GM12878 (cell line): ENCODE results near the gene TMCO6. TPM values are rescaled to one million over a fixed set of nuclear protein-coding genes. Genes with fewer than 3 reads are reported as not detected.

Source experiments
- CREB1 ChIP-seq: IDR thresholded peaks from 2 replicates; pipeline ENCODE4 v1.6.1; 2012; ENCODE audit warnings: low read depth, mild to moderate bottlenecking, inconsistent platforms
- GABPA ChIP-seq: IDR thresholded peaks from 2 replicates; pipeline ENCODE4 v1.6.1; 2014; ENCODE audit warnings: antibody characterized with exemption, low read depth, mild to moderate bottlenecking, inconsistent platforms
- HDAC6 ChIP-seq: fragments of 200-600 bp; sonication (generic); IDR thresholded peaks from one replicate; pipeline ENCODE4 v1.8.0; 2017; ENCODE audit warnings: antibody characterized with exemption; ENCODE audit not compliant: unreplicated experiment
- HDGF ChIP-seq: fragments of 450-650 bp; IDR thresholded peaks from 2 replicates; pipeline ENCODE4 v1.6.1; 2016; ENCODE audit warnings: antibody characterized with exemption
- IKZF1 ChIP-seq: fragments of 450-650 bp; conservative IDR thresholded peaks from 2 replicates; pipeline ENCODE4 v1.6.1; 2017; ENCODE audit warnings: antibody characterized with exemption, mild to moderate bottlenecking
- IRF4 ChIP-seq: IDR thresholded peaks from 2 replicates; pipeline ENCODE4 v1.6.1; 2011; ENCODE audit warnings: low read depth, low read length
- MEF2B ChIP-seq: fragments of 450-650 bp; IDR thresholded peaks from 2 replicates; pipeline ENCODE4 v1.6.1; 2018; ENCODE audit warnings: mild to moderate bottlenecking, moderate library complexity; ENCODE audit not compliant: partially characterized antibody, poor library complexity, severe bottlenecking
- MTA2 ChIP-seq: fragments of 450-650 bp; IDR thresholded peaks from 2 replicates; pipeline ENCODE4 v1.6.1; 2016; ENCODE audit warnings: low read depth, mild to moderate bottlenecking, moderate library complexity
- MTA3 ChIP-seq: IDR thresholded peaks from 2 replicates; pipeline ENCODE4 v1.6.1; 2012; ENCODE audit warnings: low read length, inconsistent platforms, borderline replicate concordance
- NFYB ChIP-seq: IDR thresholded peaks from 2 replicates; pipeline ENCODE4 v1.6.1; 2011; ENCODE audit warnings: low read depth, mild to moderate bottlenecking, low read length, improper control_type of control experiment, moderate library complexity; ENCODE audit not compliant: insufficient read depth
- NRF1 ChIP-seq: conservative IDR thresholded peaks from 2 replicates; pipeline ENCODE4 v1.6.1; 2011; ENCODE audit warnings: mild to moderate bottlenecking, low read depth, low read length, improper control_type of control experiment
- POU2F2 ChIP-seq: IDR thresholded peaks from 3 replicates; pipeline ENCODE4 v1.6.1; 2011; ENCODE audit warnings: low read depth, mild to moderate bottlenecking, low read length, borderline replicate concordance
- RAD51 ChIP-seq: fragments of 450-650 bp; IDR thresholded peaks from 2 replicates; pipeline ENCODE4 v1.6.1; 2016; ENCODE audit warnings: moderate library complexity, mild to moderate bottlenecking, inconsistent platforms
- RCOR1 ChIP-seq: conservative IDR thresholded peaks from 2 replicates; pipeline ENCODE4 v1.6.1; 2012; ENCODE audit warnings: low read depth, low read length, improper control_type of control experiment
- SMAD5 ChIP-seq: IDR thresholded peaks from 2 replicates; pipeline ENCODE4 v1.6.1; 2016; ENCODE audit warnings: antibody characterized with exemption, low read depth
- SP1 ChIP-seq: IDR thresholded peaks from one replicate; pipeline ENCODE4 v1.6.1; 2011; ENCODE audit warnings: low read depth, low read length
- STAT1 ChIP-seq: fragments of 450-650 bp; conservative IDR thresholded peaks from 2 replicates; pipeline ENCODE4 v1.6.1; 2014; ENCODE audit warnings: antibody characterized with exemption, mild to moderate bottlenecking
- SUZ12 ChIP-seq: fragments of 200-600 bp; sonication (generic); IDR thresholded peaks from one replicate; pipeline ENCODE4 v1.6.1; 2018; ENCODE audit warnings: antibody characterized with exemption, mild to moderate bottlenecking; ENCODE audit not compliant: unreplicated experiment
- TARDBP ChIP-seq: IDR thresholded peaks from 2 replicates; pipeline ENCODE4 v1.6.1; 2016; ENCODE audit warnings: borderline replicate concordance
- ZNF622 ChIP-seq: fragments of 450-650 bp; IDR thresholded peaks from 2 replicates; pipeline ENCODE4 v1.6.1; 2017; ENCODE audit warnings: mild to moderate bottlenecking, inconsistent platforms
- polyA plus RNA-seq, 11 experiments: library from polyadenylated mRNA; depleted of rRNA in 4 of 11; unstranded in 6 of 11; stranded (reverse) in 5 of 11; fragments of >200 nt; fragmentation: Nextera tagmentation in 4 of 11; fragmentation: Illumina TruSeq in 1 of 11; extraction: Ambion mirVana in 4 of 11; extraction: Trizol in 1 of 11; gene quantifications; 1 replicate in 1 of 11; 2 replicates in 10 of 11; pipeline versions ENCODE4 v1.2.1 to v1.2.3, GENCODE V29; 2011 to 2016; ENCODE audit warnings: inconsistent platforms in 2 of 11, missing spikeins in 2 of 11, low read depth in 1 of 11
- total RNA-seq, 4 experiments: library from RNA; depleted of rRNA in 3 of 4; stranded (reverse); fragments of >200 nt in 3 of 4; fragmentation: Illumina TruSeq in 1 of 4; extraction: Trizol in 1 of 4; gene quantifications; 2 replicates each; pipeline versions ENCODE4 v1.2.1 to v1.2.3, GENCODE V29; 2013 to 2021
- TF ChIP-seq, protein P1 (sequence below): fragments of 150-350 bp; IDR thresholded peaks from 2 replicates; pipeline ENCODE4 v1.6.1; 2016; ENCODE audit warnings: low read depth, low read length
- TF ChIP-seq, protein P2 (sequence below): fragments of 450-650 bp; IDR thresholded peaks from 2 replicates; pipeline ENCODE4 v1.6.1; 2017; ENCODE audit warnings: antibody characterized with exemption, mild to moderate bottlenecking, moderate library complexity
- TF ChIP-seq, protein P3 (sequence below): IDR thresholded peaks from 2 replicates; pipeline ENCODE4 v1.6.1; 2011; ENCODE audit warnings: low read depth, mild to moderate bottlenecking, low read length, moderate library complexity, borderline replicate concordance; ENCODE audit errors: extremely low read depth

The TMCO6 gene
- total and polyA plus RNA-seq, 10 of the 15 experiments (the other 5 are each of a cell fraction or from before 2014, with no cell fraction given) = 4.1 to 21.6 (median 11.7) TPM

DNA sequence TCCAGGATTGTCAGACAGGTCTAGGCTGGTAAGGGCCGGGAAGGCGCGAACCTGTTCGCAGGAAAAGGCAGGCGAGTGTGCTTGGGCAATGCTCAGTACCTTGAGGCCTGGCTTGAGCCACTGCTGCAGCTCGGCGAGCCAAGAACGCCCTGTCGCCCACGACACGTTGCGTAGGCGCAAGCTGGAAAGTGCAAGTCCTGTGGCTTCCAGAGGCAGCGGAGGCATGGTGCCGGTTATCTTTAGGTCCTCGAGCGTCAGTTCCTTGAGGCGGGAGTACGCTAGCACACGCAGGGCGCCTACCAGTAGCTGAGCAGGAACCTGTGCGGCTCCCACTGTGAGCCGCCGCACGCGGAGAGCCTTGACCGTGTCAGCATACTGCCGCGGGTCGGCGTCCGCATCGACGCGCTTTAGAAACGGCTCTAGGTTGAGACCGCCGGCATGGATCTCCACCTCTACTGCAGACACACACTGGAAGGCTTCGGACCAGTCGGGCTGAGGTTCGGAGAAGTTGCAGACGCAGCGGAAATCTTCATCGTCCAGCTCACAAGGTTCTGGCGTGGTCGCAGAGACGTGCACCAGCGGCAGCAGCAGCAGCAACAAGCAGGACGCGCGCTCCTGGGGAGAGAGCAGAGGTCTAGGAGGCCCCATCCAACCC lies 6.8 kb upstream of the TMCO6 start (continued):
- TF ChIP-seq, protein P1, sequence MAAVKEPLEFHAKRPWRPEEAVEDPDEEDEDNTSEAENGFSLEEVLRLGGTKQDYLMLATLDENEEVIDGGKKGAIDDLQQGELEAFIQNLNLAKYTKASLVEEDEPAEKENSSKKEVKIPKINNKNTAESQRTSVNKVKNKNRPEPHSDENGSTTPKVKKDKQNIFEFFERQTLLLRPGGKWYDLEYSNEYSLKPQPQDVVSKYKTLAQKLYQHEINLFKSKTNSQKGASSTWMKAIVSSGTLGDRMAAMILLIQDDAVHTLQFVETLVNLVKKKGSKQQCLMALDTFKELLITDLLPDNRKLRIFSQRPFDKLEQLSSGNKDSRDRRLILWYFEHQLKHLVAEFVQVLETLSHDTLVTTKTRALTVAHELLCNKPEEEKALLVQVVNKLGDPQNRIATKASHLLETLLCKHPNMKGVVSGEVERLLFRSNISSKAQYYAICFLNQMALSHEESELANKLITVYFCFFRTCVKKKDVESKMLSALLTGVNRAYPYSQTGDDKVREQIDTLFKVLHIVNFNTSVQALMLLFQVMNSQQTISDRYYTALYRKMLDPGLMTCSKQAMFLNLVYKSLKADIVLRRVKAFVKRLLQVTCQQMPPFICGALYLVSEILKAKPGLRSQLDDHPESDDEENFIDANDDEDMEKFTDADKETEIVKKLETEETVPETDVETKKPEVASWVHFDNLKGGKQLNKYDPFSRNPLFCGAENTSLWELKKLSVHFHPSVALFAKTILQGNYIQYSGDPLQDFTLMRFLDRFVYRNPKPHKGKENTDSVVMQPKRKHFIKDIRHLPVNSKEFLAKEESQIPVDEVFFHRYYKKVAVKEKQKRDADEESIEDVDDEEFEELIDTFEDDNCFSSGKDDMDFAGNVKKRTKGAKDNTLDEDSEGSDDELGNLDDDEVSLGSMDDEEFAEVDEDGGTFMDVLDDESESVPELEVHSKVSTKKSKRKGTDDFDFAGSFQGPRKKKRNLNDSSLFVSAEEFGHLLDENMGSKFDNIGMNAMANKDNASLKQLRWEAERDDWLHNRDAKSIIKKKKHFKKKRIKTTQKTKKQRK = no peak
- TF ChIP-seq TARDBP (0 out of 2 replicates have a peak, but pooled peaks have one; percentile 4), SMAD5 (no peak), IRF4 (no peak), NRF1 (no peak), MTA2 (no peak), HDGF (no peak), RAD51 (no peak), ZNF622 (no peak), STAT1 (no peak), GABPA (no peak), MEF2B (no peak), POU2F2 (no peak), RCOR1 (no peak), SP1 (no peak), CREB1 (peak; percentile 54; the same call in 1 of the 2 replicates), IKZF1 (peak; percentile 19; the same call in 1 of the 2 replicates), NFYB (no peak), MTA3 (no peak), SUZ12 (no peak), HDAC6 (no peak)
- TF ChIP-seq, protein P2, sequence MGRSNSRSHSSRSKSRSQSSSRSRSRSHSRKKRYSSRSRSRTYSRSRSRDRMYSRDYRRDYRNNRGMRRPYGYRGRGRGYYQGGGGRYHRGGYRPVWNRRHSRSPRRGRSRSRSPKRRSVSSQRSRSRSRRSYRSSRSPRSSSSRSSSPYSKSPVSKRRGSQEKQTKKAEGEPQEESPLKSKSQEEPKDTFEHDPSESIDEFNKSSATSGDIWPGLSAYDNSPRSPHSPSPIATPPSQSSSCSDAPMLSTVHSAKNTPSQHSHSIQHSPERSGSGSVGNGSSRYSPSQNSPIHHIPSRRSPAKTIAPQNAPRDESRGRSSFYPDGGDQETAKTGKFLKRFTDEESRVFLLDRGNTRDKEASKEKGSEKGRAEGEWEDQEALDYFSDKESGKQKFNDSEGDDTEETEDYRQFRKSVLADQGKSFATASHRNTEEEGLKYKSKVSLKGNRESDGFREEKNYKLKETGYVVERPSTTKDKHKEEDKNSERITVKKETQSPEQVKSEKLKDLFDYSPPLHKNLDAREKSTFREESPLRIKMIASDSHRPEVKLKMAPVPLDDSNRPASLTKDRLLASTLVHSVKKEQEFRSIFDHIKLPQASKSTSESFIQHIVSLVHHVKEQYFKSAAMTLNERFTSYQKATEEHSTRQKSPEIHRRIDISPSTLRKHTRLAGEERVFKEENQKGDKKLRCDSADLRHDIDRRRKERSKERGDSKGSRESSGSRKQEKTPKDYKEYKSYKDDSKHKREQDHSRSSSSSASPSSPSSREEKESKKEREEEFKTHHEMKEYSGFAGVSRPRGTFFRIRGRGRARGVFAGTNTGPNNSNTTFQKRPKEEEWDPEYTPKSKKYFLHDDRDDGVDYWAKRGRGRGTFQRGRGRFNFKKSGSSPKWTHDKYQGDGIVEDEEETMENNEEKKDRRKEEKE = no peak
- TF ChIP-seq, protein P3, sequence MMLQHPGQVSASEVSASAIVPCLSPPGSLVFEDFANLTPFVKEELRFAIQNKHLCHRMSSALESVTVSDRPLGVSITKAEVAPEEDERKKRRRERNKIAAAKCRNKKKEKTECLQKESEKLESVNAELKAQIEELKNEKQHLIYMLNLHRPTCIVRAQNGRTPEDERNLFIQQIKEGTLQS = no peak
